DMS53 treated with DMSO at 0.1 percent for 48 hours (cell line): ENCODE data around the gene RNASEH2A.
A peak's percentile ranks its signal among the peaks of the same experiment; 100 is the strongest.
"Not testable (repeated sequence)": the region's sequence is repeated elsewhere in the genome, so short reads cannot be mapped to it uniquely, and the experiment has no call there.

Experiments used
- DNase-seq: peaks from one replicate; lab custom pipeline; 2025; ENCODE audit not compliant: unreplicated experiment; lab: John Stamatoyannopoulos, UW

Gene RNASEH2A

GRCh38 chr19:12828494-12828893 lies 22.1 kb downstream of the RNASEH2A start:
- no peak for DNase-seq

- DNase-seq: no peak
Observed at GRCh38 chr19:12833418-12833737, 27.0 kb downstream of the RNASEH2A start.

DNA sequence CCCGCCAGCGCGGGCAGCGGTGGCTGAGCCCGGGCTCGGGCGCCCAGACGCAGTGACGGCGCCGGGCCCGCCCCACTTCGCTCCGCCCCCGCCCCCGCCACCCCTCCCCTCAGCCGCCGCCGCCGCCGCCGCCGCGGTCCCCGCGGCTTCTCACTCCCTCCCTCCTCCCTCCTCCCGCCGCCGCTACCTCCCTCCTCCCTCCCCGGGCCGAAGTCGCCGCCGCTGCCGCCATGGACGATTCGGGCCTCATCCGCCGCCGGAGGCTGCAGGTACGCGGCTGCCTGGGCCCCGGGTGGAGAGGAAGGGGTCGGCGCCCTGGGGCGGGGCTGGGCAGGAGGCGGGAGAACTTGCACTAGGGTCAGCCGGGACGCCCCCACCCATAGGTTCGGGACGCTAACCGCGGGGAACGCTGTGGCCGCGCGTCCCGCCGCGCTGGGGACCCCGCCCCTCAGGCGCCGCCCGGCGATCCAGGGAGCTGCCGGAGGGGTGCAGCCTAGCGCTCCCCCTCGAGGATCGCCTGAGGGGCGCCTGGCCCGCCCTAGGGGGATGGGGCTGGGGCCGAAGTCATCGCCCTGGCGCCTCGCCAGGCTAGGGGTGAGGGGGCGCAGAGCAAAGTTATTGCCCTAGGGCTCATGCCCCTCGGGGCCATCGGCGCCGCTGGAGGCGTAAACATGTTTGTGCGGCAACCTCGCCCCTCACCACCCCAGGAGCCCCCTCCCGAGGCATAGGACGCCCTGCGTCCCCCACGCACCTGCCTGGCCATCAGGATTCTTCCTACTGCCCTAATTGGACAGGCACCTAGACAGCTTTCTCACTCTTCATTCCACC lies 27.6 kb downstream of the RNASEH2A start:
- no peak for DNase-seq

DNA sequence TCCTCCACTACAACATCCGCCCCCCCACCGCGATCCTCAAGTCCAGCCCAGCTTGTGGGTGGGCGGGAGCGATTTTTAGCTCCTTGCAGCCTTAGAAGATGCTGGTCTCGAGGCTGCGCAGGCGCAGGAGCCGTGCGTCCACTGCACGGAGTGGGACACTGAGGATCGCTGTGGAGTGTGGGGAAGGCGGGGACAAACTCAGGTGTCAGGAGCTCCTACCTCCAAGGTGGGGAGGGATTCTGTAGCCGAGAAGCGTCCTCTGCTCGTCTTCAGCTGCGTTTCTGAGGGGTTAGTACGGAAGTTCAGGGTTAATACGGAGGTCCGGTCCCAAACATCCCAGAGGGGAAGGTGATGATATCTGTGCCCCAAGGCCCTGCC lies 28.2 kb downstream of the RNASEH2A start, which contains the start of gene RTBDN:
TSS of gene RTBDN (minus strand) at position 14 of the 378 bp plus-strand sequence. CDS start 4,600 bp downstream, outside the sequence.
- no peak for DNase-seq

DNA sequence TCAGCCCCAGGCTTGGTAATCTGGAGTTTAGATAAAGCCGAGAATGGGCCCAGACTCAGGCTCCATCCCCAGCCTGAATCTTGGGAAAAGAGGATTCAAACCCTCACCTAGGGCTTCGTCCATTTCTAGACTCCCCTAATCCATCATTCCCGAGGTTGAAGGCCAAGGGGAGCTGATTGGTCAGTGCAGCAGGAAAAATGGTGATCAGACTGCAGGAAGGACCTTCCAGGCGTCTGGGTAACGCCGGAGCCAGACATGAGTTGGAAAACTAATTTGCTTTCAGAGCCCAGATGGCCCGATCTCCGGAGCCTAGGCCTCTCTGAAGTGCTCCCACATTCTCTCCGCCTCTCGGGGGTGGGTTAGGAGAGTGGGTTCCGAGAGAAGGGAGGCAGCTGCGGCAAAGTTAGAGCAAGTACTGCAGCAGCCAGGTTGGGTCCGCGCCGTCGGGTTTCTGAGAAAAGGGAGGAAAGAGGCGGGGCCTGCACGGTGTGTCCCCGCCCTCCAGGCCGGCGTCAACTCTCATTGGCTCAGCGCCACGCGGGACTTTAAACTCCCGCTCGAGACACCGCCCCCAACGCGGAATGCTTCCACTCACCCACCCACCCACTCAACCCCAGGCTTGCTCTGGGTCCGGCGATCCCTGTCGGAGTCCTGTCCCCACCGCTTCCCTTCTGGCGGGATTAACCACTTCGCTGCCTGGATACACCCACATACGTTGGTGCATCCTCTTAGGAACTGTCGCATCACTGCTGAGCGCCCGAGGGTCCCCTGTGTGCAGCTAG lies 28.8 kb downstream of the RNASEH2A start:
- DNase-seq: no peak

DNA sequence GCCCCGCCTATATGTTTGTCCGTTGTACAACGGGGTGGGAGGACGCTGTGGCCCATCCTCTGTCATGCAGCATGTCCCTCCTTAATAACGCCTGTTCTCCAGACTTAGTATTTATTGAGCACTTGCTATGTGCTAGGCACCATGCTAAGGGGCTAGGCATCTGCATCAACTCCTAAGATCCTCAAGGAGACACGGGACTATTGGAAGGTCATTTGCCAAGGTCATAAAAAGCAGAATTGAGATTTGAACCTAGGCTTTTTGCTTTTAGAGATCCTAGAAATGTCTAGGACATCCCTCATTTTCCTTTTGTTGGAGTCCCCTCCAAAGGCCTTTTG lies 30.1 kb downstream of the RNASEH2A start:
- no peak for DNase-seq

GRCh38 chr19:12837225-12837624 lies 30.8 kb downstream of the RNASEH2A start:
- no peak for DNase-seq

- DNase-seq: peak; percentile 14
Observed at GRCh38 chr19:12838182-12838885, 31.9 kb downstream of the RNASEH2A start, which contains the start of gene MAST1. TSS of gene MAST1 (plus strand) at chr19:12838515. CDS start at chr19:12838573, 58 bp downstream.

DNA sequence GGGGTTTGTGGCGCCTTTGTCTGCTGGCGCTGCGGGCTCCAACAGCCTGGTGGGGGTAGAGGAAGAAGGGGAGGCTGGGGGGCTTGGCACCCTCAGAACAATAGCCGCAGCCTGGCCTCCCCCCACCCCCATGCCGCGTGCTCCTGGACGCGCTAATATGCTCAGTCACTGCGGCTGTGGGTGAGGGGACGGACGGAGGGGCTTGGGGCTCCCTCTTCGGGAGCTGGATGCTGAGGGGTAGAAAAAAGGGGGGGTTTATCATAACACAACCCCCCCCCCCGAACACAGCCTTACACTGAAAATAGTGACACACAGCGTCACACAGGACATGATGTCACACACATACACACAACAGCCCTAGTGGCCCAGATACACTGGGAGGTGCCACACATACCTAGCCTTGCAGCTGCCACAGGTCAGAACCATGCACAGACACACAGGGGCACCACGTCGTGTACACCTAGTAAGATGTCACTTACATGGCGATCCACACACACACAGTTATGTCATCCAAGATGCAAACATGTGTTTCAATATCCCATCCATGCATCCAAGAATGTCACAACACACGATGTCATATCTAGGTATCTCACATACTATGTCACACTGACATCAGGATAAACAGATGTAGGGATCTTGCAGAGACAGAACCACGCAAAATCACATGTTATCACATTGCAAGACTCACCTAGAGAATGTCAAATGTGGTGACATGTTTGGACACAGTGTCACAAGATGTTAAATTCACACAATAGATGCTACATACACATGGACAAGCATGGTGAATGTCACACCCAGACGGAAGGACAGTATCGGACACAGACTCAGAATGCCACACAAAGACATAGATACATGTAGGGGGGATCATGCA lies 32.7 kb downstream of the RNASEH2A start:
- no peak for DNase-seq

- DNase-seq: no peak
Observed at GRCh38 chr19:12840091-12841079, 34.0 kb downstream of the RNASEH2A start.

DNA sequence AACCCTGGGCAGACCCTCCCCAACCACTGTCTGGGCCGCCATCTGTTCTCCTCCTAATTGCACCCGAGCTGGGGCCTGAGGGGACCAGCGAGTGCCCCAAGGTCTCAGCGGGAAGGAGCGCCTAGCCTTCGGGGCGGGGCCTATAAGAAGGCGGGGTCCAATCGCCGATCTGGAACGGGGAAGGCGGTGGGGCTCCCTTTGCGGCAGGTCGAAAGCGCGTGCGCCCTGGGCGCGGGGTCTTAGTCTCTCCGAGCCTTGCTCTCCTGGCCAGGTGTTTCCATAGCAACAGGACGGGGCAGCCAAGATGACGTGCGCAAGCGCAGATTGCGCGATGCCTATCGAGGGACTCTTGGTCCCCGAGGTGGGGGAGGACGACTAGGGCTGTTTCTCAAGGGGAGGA lies 34.7 kb downstream of the RNASEH2A start:
- DNase-seq: no peak

DNA sequence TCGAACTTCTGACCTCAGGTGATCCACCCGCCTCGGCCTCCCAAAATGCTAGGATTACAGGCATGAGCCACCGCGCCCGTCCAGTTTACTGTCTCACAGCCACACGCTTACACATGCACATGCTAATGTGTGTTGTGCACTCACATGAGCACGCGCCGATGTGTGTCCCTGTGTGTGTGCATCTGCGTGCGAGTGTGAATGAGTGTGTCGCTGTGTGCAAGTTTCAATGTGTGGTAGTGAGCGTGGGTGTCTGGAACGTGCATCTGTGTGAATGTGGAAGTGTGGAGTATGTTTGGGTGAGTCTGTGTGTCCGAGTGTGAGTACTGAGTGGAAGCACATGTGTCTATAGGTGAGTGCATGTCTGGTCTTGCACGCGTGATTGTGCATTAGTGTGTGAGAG lies 36.1 kb downstream of the RNASEH2A start:
- DNase-seq: no peak

- DNase-seq: no peak
Observed at GRCh38 chr19:12843328-12843727, 36.9 kb downstream of the RNASEH2A start.

DNA sequence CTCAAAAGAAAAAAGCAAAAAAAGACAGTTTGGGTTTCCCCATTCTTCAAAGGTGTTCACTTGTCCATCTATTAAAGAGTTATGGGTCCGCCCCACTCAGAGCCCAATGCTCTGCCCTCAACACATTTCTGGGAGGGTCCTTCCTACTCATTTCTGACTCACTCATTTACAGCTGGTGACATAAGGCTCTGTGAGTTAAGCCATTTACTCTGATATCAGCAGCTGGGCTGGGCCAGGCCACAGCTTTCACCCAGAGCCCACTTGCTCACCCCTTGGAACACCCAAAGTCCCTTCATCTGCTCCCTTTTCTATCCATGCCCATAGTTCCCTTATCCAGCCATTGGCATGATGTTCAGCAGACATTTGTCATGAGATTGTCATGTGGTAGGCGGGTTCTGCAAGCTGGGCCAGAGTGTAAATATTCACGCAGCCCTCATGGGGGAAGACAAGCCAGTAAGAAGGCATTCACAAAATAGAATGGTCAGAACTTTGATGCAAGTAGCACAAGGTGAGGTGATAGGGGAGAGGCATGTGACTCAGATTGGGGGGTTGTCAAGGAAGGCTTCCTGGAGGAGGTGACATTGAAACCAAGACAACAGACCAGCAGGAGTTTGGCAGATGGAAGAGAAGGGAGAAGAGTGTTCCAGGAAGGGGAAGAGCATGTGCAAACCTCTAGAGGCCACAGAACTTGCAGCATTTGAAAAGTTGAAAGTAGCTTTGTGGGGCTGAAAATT lies 37.8 kb downstream of the RNASEH2A start:
- no peak for DNase-seq

DNA sequence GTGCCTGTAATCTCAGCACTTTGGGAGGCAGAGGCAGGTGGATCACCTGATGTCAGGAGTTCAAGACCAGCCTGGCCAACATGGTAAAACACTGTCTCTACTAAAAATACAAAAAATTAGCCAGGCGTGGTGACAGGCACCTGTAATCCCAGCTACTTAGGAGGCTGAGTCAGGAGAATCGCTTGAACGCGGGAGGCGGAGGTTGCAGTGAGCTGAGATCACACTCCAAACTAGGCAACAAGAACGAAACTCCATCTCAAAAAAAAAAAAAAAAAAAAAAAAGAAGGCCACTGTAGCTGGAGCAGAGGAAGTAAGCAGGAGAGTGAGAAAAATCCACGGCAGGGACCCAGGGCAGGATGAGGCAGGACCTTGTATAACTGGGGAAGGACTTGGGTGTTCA lies 40.2 kb downstream of the RNASEH2A start:
- not testable (repeated sequence) for DNase-seq

DNA sequence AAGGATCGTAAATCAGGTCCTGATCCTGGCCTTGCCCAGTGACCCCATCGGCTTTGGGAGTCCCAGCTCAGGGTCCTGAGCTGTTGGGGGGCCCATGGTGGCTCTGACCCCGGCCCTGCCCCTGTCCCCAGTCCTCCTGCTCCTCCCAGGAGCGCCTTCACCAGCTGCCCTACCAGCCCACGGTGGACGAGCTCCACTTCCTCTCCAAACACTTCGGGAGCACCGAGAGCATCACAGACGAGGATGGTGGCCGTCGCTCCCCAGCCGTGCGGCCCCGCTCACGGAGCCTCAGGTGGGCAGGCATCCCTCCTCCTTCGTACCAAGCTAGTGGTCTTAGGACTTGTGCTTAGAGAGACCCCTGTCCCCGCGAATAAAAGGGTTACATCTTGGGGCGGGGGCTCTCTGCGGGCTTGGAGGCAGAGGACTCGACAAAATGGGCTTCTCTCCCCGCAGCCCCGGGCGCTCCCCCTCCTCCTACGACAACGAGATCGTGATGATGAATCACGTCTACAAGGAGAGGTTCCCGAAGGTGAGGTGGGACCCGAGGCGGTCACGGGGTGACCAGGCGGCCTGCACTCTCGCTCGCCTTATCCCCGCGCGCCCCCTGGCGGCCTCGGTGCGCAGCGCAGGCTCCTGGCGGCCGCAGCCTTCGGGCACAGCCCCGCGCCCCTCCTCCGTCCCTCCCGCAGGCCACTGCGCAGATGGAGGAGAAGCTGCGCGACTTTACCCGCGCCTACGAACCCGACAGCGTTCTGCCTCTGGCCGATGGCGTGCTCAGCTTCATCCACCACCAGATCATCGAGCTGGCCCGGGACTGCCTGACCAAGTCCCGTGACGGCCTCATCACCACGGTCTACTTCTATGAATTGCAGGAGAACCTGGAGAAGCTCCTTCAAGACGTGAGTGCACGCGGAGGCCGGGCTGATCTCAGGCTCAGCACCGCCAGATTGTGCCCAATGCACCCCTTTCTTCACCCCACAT lies 41.1 kb downstream of the RNASEH2A start:
- peak; percentile 33 for DNase-seq

DNA sequence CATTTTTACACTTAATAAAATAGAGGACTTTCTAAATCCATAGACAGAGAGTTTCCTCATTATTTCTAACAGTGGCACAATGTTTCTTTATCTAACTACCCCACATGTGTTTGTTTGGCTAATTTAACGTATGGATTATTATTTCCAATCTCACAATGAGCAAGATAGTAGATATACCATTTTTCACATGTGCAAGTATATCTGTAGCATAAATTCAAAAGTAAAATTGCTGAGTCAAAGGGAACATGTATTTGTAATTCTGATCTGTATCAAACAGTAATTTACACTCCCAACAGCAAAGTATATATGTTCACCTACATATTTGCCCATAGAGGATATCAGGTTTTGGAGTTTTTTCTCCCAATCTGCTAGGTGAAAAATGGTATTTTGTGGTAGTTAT lies 50.3 kb downstream of the RNASEH2A start:
- DNase-seq: no peak
